ENCODE data around the gene HNRNPH3.

HNRNPH3 gene

DNA sequence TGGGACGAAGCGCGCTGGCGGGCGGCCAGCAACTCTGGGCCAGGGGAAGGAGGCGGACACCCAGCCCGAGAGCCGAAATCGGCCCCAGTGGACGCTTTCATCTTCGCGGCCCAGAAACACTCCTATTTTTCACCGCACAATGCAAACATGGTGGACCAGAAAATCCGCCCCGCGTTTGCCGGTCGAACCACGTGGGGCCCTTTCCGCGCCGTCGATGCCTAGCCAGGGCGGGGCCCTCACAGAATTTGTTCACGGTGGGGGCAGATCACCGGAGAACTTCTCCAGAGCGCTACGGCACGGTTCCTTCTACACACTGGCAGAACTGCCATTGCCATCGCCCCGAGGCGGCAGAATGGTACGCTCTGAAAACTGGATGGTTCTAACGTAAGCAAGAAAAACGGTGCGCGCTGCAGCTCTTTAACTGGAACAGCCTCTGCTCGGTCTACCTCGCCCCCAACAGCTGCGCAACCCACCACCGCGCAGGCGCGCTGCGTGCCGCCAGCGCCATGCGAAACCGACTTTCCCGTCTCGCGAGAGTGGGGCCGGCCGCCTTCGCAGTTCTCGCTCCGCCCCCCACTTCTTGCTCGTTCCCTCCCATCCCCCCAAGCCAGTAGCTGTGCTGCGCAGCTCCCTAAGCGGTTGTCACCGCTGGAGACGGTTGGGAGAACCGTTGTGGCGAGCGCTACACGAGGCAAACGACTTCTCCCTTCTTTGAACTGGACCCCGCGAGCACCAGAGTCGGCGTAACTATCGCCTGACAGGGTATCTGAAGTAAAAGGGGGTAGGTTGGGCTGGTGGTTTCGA lies at the start of gene HNRNPH3 (continued):
- TF ChIP-seq, protein P1, sequence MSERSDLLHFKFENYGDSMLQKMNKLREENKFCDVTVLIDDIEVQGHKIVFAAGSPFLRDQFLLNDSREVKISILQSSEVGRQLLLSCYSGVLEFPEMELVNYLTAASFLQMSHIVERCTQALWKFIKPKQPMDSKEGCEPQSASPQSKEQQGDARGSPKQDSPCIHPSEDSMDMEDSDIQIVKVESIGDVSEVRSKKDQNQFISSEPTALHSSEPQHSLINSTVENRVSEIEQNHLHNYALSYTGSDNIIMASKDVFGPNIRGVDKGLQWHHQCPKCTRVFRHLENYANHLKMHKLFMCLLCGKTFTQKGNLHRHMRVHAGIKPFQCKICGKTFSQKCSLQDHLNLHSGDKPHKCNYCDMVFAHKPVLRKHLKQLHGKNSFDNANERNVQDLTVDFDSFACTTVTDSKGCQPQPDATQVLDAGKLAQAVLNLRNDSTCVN (tag by site-specific recombination; optimal IDR thresholded peaks at IDR 0.05) = peak; percentile 51
- TF ChIP-seq ZNF138 (tag by site-specific recombination; IDR thresholded peaks at IDR 0.05; ENCODE audit: borderline replicate concordance) = no peak
- TF ChIP-seq, protein P2, sequence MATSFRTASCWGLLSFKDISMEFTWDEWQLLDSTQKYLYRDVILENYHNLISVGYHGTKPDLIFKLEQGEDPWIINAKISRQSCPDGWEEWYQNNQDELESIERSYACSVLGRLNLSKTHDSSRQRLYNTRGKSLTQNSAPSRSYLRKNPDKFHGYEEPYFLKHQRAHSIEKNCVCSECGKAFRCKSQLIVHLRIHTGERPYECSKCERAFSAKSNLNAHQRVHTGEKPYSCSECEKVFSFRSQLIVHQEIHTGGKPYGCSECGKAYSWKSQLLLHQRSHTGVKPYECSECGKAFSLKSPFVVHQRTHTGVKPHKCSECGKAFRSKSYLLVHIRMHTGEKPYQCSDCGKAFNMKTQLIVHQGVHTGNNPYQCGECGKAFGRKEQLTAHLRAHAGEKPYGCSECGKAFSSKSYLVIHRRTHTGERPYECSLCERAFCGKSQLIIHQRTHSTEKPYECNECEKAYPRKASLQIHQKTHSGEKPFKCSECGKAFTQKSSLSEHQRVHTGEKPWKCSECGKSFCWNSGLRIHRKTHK (tag by site-specific recombination; IDR thresholded peaks at IDR 0.05) = no peak
- TF ChIP-seq ZNF24 (tag by site-specific recombination; IDR thresholded peaks at IDR 0.05) = peak; percentile 71
- peak; percentile 16; the same call in 1 of the 2 replicates for TF ChIP-seq ZNF423 (tag by site-specific recombination; IDR thresholded peaks at IDR 0.05)
- TF ChIP-seq ZFP3 (tag by site-specific recombination; IDR thresholded peaks at IDR 0.05; ENCODE audit: low read depth) = no peak
- peak; percentile 60 for TF ChIP-seq HIC1 (tag by site-specific recombination; IDR thresholded peaks at IDR 0.05)
- peak; percentile 66 for TF ChIP-seq GLIS1 (tag by site-specific recombination; IDR thresholded peaks at IDR 0.05)
- TF ChIP-seq ZSCAN16 (tag by site-specific recombination; IDR thresholded peaks at IDR 0.05) = peak; percentile 65; the same call in 1 of the 2 replicates
- peak; percentile 52 for TF ChIP-seq YY1 (tag by site-specific recombination; IDR thresholded peaks at IDR 0.05)
- TF ChIP-seq ZNF791 (tag by site-specific recombination; IDR thresholded peaks at IDR 0.05) = no peak
- TF ChIP-seq ZNF214 (tag by site-specific recombination; IDR thresholded peaks at IDR 0.05; ENCODE audit: borderline replicate concordance) = no peak
- TF ChIP-seq ZNF354C (tag by site-specific recombination; IDR thresholded peaks at IDR 0.05; ENCODE audit: borderline replicate concordance, low read depth) = no peak
- TF ChIP-seq ZNF133 (tag by site-specific recombination; IDR thresholded peaks at IDR 0.05) = no peak
- no peak for TF ChIP-seq ZNF785 (tag by site-specific recombination; IDR thresholded peaks at IDR 0.05)
- TF ChIP-seq, protein P3, sequence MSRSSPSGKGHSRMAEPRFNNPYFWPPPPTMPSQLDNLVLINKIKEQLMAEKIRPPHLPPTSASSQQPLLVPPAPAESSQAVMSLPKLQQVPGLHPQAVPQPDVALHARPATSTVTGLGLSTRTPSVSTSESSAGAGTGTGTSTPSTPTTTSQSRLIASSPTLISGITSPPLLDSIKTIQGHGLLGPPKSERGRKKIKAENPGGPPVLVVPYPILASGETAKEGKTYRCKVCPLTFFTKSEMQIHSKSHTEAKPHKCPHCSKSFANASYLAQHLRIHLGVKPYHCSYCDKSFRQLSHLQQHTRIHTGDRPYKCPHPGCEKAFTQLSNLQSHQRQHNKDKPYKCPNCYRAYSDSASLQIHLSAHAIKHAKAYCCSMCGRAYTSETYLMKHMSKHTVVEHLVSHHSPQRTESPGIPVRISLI (tag by site-specific recombination; IDR thresholded peaks at IDR 0.05) = no peak
- no peak for TF ChIP-seq ZNF521 (tag by site-specific recombination; IDR thresholded peaks at IDR 0.05)
- no peak for TF ChIP-seq ZNF549 (tag by site-specific recombination; IDR thresholded peaks at IDR 0.05)
- TF ChIP-seq, protein P4, sequence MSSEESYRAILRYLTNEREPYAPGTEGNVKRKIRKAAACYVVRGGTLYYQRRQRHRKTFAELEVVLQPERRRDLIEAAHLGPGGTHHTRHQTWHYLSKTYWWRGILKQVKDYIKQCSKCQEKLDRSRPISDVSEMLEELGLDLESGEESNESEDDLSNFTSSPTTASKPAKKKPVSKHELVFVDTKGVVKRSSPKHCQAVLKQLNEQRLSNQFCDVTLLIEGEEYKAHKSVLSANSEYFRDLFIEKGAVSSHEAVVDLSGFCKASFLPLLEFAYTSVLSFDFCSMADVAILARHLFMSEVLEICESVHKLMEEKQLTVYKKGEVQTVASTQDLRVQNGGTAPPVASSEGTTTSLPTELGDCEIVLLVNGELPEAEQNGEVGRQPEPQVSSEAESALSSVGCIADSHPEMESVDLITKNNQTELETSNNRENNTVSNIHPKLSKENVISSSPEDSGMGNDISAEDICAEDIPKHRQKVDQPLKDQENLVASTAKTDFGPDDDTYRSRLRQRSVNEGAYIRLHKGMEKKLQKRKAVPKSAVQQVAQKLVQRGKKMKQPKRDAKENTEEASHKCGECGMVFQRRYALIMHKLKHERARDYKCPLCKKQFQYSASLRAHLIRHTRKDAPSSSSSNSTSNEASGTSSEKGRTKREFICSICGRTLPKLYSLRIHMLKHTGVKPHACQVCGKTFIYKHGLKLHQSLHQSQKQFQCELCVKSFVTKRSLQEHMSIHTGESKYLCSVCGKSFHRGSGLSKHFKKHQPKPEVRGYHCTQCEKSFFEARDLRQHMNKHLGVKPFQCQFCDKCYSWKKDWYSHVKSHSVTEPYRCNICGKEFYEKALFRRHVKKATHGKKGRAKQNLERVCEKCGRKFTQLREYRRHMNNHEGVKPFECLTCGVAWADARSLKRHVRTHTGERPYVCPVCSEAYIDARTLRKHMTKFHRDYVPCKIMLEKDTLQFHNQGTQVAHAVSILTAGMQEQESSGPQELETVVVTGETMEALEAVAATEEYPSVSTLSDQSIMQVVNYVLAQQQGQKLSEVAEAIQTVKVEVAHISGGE (tag by site-specific recombination; conservative IDR thresholded peaks at IDR 0.05; ENCODE audit: low read depth) = 0 out of 2 replicates have a peak, but pooled peaks have one; percentile 22
- 0 out of 2 replicates have a peak, but pooled peaks have one; percentile 71 for TF ChIP-seq ZFP69B (tag by site-specific recombination; IDR thresholded peaks at IDR 0.05)
- TF ChIP-seq ZNF548 (tag by site-specific recombination; IDR thresholded peaks at IDR 0.05) = no peak
- no peak for TF ChIP-seq ZNF596 (tag by site-specific recombination; IDR thresholded peaks at IDR 0.05)
- TF ChIP-seq ZBTB20 (tag by site-specific recombination; IDR thresholded peaks at IDR 0.05) = peak; percentile 74
- TF ChIP-seq ZNF658 (tag by site-specific recombination; IDR thresholded peaks at IDR 0.05) = no peak
- no peak for TF ChIP-seq ZNF510 (tag by site-specific recombination; IDR thresholded peaks at IDR 0.05; ENCODE audit: insufficient replicate concordance)
- TF ChIP-seq ZNF76 (tag by site-specific recombination; IDR thresholded peaks at IDR 0.05; ENCODE audit: borderline replicate concordance, low read depth) = no peak; the same call in 1 of the 2 replicates
- TF ChIP-seq ZNF311 (tag by site-specific recombination; IDR thresholded peaks at IDR 0.05; ENCODE audit: borderline replicate concordance) = no peak
- TF ChIP-seq ZXDB (tag by site-specific recombination; IDR thresholded peaks at IDR 0.05) = peak; percentile 88
- TF ChIP-seq ZNF776 (tag by site-specific recombination; IDR thresholded peaks at IDR 0.05; ENCODE audit: borderline replicate concordance) = no peak
- no peak for TF ChIP-seq ZNF394 (tag by site-specific recombination; IDR thresholded peaks at IDR 0.05; ENCODE audit: borderline replicate concordance)
- TF ChIP-seq ZNF558 (tag by site-specific recombination; IDR thresholded peaks at IDR 0.05) = no peak

Data from HEK293 (cell line).